Right hindlimb (tissue), 1 donor: Measurements from ENCODE around the gene COL27A1.

ENCODE experiments used
- DNase-seq: peaks from one replicate; pipeline ENCODE4 v3.0.0-alpha.2; 2018

The COL27A1 gene

DNA sequence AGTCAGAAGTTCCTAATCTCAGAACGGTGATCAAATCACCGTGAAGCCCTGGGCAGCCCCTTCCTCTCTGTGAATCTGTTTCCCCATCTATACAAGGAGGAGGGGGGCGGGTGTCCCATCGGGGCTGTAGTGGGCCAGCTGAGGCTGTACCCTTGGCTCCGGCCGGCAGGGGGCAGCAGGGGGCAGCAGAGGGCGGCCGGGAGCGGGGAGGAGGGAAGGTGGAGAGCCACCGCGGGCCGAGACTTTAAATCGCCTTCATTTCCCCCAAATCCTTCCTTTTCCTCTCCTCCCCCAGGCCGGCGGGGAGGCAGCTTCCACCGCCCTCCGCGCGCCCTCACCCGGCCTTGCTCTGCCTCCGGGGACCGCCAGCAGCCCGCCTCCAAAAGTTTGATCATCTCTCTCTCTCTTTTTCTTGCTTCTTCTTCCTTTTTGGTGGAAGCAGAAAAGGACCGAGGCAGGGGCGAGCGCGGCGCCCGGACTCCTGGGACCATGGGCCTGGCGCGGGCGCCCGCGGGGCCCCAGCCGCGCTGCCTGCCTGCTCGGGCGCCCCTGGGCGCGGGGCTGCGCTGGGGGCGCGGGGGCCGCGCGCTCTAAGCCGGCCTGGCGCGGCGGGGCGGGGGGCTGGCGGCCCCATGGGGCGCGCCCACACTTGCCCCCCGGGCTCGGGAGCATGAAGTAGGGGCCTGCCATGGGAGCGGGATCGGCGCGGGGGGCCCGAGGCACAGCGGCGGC is at the start of gene COL27A1:
Gene COL27A1 (plus strand): TSS at position 275 of the 732 bp plus-strand sequence. CDS start 414 bp downstream, at position 689.
- DNase-seq: peak; percentile 94

- no peak for DNase-seq
Measured at GRCh38 chr9:114107286-114108001, 47.9 kb upstream of the COL27A1 start.

- peak; percentile 85 for DNase-seq
Measured at GRCh38 chr9:114108016-114108833, 47.1 kb upstream of the COL27A1 start.

DNA sequence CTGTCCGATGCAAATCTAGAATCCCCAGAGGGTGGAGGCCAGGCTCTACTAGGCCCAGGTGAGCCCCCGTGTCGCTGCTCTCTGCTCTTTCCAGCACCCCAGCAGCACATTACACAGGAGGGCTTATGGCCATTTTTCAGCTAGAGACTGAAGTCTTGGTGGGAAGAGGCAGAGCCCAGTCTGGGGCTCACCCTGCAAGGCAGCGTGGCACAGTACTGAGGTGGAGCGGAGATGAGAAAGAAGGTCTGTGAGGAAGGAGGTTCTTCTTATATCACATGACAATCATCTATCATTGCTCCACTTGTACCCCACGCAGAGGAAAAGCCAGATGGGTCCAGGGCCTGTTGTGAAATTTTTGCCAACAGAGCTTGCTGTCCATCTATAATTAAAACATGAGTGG is 46.2 kb upstream of the COL27A1 start:
- no peak for DNase-seq

DNA sequence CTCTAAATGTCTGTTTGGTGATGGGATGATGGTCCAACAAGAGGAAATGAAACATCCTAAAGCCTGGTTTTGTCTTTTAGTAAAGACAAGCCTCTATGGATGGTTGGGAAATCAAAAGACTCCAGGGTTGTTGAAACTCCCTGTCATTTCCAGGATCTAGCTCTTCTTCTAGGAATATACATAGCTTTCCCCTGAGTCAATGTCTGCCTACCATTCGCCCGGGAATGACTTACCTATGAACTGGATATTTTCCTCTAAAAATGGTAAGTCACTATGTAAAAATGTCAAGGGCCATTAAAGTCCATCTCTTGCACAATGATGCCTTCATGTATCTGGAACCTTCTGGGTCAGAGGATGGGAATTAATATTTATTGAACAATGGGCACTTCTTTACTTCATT is 45.2 kb upstream of the COL27A1 start:
- DNase-seq: no peak

- DNase-seq: no peak
Measured at GRCh38 chr9:114112325-114112724, 43.0 kb upstream of the COL27A1 start.

DNA sequence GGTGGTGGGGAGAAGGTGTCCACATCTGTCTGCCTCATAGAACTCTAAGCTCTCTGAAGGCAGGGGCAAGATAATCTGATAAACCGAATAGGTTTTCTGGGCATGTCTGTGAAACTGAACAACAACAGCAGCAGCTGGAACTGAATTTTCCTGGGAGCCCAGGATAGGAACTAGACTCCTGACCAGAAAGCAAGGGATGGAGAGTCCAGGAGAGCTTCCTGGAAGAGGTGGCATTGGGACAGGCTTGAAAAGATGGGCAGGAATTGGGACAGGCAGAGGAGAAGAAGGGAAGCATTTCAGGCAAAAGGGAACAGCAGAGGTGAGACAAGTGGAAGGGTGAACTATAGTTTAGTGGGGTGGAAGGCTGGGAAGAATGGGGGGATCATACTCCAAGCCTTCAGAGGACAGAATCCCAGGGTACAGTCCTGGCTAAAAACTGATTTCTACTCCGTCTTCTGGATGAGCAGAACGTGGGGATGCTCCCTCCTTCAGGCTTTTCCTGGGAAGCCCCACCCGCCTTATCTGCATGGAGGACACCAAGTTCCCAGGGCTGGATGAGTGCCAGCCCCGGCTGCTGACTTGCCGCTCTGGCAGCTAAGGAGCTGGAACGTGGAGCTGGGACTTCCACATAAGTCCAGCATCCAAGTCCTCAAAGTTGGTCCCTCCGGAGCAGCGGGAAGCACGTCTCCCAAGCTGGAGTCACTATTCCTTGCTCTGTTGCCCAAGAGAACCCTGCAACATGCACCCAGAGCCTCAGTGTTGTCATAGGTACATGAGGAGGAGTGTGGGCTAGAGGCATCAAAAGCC is 42.4 kb upstream of the COL27A1 start:
- peak; percentile 64 for DNase-seq

DNA sequence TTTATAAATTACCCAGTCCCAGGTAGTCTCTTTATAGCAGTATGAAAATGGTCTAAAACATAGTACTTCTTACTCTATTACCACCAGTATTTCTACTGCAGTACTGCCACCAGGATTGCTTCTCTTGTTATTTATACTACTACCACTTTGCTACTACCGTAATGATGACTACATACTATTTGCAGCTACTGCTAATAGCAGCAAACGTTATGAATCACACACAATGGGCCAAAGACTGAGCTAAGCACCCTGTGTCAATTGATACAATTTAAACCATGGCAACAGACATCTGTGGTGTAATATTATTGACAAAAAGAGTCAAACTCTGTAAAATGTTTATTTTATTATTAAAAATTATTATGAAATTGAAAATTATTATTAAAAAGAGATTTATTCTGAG is 41.0 kb upstream of the COL27A1 start:
- DNase-seq: no peak

DNA sequence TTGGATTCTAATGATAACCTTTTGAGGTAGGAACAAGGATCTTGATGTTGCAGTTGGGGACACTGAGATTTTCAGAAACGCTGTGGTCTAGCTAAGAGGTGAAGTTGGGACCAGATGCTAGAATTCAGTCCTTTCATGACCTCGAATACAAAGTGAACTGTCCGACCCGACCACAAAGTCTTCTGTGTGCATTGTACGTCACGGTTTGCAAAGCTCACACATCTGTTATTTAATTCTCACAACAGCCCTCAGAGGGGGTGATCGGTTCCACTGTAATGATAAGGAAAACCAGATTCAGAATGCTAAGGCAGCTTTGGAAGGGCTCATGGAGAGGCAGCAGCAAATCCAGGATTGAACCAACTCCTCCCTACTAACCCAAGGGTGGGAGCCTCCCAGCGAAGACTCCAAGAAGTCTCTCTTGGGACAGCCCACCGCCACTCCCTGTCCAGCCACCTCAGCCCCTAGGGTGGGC is 39.6 kb upstream of the COL27A1 start:
- DNase-seq: no peak

- peak; percentile 40 for DNase-seq
Measured at GRCh38 chr9:114116126-114116747, 39.1 kb upstream of the COL27A1 start.

DNA sequence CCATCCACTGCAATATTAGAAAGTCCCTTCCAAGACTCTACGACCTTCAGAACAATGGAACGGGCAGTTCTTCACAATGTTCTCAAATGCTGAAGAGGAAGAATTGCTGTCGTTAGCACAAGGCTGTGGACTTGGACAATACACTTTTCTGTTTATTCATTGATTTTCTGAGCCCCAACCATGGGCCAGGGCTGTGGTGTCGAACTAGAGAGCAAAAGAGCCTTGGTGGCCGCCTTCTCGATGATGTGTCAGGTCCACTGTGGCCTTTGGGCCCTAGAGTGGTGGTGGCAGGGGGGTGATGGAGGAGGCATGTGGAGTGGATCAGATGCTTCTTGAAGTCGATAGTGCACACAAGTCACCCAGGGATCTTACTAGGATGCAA is 37.7 kb upstream of the COL27A1 start:
- peak; percentile 8 for DNase-seq

- DNase-seq: peak; percentile 62
Measured at GRCh38 chr9:114117996-114118830, 37.1 kb upstream of the COL27A1 start.

DNA sequence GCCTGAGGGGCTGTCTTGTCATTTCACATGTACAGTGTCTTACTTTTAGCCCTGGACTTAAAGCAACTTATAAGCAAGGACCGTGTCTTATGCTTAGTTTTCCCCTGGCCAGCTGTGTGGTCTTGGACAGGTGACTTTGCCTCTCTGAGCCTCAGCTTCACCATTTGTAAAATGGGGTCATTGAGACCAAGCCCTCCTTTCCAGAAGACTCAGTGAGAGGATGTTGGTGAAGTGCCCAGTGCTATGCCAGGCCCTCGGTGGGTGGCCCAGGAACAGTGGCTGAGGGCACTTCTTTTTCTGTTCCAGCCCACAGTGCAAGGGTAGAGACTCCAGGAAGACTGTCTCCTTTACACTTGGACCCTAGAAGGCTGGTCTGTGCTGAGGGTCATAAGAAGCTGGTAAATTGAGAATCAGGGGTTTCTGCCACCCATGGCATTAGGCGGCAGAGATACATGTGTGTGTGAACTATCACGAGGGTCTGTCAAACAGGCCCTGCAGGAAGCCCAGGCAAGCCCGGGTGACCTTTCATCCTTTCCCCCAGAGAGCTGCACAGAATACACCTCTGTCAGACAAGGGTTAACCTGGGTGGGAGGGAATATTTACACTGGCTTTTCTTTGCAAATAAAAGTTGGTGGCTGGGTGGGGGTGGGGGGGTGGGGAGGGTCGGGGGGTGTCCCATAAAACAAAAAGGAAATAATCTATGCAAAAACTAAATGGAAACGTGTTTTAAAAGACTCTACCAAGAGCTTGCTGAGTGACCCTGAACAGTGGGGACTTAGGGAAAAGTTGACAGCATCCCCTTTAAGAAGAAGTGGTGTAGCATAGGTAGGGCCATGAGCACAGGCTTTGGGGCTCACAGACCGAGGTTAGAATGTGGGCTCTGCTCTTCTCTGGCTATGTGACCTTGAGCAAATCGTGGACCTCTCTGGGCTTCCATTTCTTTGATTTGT is 35.8 kb upstream of the COL27A1 start:
- DNase-seq: peak; percentile 11

- no peak for DNase-seq
Measured at GRCh38 chr9:114120192-114121014, 34.9 kb upstream of the COL27A1 start.

DNA sequence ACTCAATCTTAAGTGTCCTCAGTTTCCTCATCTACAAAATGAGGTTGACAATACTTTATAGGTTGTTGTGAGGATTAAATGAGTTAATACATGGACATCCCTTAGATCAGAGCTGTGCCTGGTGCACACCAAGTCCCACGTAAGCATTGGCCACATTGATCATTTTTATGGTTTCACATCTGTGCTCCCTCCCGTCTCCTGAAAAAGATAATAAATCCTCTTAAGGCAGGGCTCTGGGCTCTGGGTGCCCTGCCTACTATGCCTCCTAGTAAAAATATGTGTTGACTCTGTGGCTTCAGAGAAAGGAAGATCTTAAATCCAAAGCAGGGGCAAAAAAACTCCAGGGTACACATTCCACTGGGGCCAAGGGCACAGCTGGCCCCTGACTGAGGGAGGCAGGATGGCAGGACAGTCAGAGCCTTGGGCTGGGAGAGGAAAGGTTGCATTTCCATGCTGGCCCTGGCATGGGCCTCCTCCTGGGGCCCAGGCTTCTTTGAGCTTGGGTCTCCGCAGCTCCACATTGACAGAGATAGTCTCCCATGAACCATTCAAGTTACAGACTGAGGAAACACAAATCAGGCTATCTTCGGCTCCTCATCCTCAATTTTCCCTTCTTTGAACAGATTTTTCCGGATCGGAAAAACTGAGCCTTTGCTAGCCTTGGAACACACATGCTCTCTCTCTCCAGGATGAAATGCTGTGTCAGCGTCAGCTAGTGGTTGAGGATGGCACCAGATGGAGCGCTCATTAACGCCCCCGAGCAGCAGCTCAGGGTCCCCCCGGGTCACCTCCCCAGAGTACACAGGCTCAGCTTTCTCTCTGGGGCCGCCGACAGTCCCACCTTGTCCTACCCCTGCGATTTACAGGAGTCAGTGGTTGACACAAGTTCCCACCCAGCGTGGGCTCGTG is 33.9 kb upstream of the COL27A1 start:
- DNase-seq: no peak

DNA sequence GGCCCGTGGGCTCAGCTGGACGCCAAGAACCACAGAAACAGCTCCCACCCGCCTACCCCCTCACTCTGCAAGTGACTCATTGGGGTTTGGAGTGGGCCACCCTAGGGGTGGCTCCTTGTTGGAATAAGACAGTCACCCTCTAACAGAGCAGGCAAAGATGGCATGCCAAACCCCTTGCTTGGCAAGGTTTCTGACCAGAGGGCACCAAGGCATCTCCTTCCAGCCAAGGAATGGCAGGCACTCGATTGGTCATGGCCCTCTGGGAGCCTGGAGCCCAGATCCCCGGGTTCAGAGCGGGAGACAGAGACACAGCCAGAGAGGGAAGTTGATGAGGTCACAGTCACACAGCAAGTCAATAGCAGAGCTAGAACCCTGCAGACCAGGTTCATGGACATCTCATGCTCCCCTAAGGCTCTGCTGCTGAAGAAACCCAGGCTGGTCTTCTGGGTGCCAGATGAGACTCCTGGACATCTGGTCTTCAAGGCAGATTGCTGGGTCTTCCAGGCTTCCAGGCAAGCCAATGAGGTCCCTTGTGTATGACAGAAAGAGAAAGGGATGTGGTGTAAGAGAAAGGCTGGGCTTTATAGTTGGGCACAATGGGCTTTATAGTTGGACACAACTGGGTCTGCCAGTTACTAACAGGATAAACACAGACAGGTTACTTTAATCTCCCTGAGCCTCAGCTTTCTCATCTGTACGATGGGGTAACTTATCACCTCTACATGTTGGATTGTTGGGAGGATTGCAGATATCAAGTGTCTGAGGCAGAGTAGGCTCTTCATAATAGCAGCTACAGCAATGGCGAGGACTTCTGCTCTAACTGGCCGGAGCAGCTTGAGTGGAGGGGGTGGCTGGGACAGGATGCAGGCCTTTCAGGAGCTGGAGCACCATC is 33.0 kb upstream of the COL27A1 start:
- no peak for DNase-seq
